Endothelial cell of umbilical vein (primary cell): ENCODE results near the gene ICAM1. TPM values are rescaled to one million over a fixed set of nuclear protein-coding genes. Genes with fewer than 3 reads are reported as not detected.

Source experiments
- BruUV-seq: library from RNA; stranded (reverse); fragments of 400-500 nt; replicated peaks from 2 replicates; lab custom pipeline; 2021; lab: Mats Ljungman, UMichigan
- CTCF ChIA-PET: fragments of 300-600, 350-600 bp; sonication (Branson Sonifier 250); formaldehyde crosslinking; loops from one replicate; lab custom pipeline; 2021; ENCODE audit warnings: antibody characterized with exemption, inconsistent platforms; lab: Charles Lee
- POLR2A ChIA-PET: fragments of 300-600, 350-600 bp; sonication (Branson Sonifier 250); formaldehyde crosslinking; loops from one replicate; lab custom pipeline; 2021; ENCODE audit warnings: antibody characterized with exemption, inconsistent platforms; lab: Charles Lee
- DNase-seq: peaks from one replicate; pipeline ENCODE4 v3.0.0-alpha.2; 2011; ENCODE audit warnings: low read depth, low spot score
- FAIRE-seq: peaks from 2 replicates; lab custom pipeline; 2011; peaks lifted over from hg19 to GRCh38; lab: Jason Lieb, UNC
- H2AFZ ChIP-seq: 2 replicates; pipeline ENCODE4 v1.6.0; 2012; ENCODE audit warnings: low read depth, low read length, control low read depth, inconsistent platforms
- H3K27ac ChIP-seq: 2 replicates; pipeline ENCODE4 v1.5.1; 2011; ENCODE audit warnings: low read depth, mild to moderate bottlenecking, control low read depth, low read length, moderate library complexity; ENCODE audit not compliant: insufficient read depth
- H3K27me3 ChIP-seq, 2 experiments: 2 replicates each; pipeline versions ENCODE4 v1.6.0 to v1.6.1; 2011; ENCODE audit warnings: low read length in 2 of 2, mixed read lengths in 1 of 2; ENCODE audit not compliant: control insufficient read depth in 2 of 2, insufficient read depth in 2 of 2
- H3K36me3 ChIP-seq, 2 experiments: 2 replicates in 1 of 2; 3 replicates in 1 of 2; pipeline ENCODE4 v1.5.1; 2011; ENCODE audit warnings: low read length in 2 of 2, mild to moderate bottlenecking in 1 of 2, moderate library complexity in 1 of 2; ENCODE audit not compliant: control insufficient read depth in 2 of 2, insufficient read depth in 2 of 2; ENCODE audit errors: extremely low read depth in 1 of 2
- H3K4me1 ChIP-seq: 3 replicates; pipeline ENCODE4 v1.5.1; 2011; ENCODE audit warnings: mild to moderate bottlenecking, low read length; ENCODE audit not compliant: control insufficient read depth, insufficient read depth; ENCODE audit errors: extremely low read depth
- H3K4me2 ChIP-seq: 2 replicates; pipeline ENCODE4 v1.6.1; 2011; ENCODE audit warnings: low read length, control low read depth, mixed read lengths; ENCODE audit not compliant: insufficient read depth
- H3K4me3 ChIP-seq, 3 experiments: fragments of 200-600 bp in 1 of 3; sonication (generic), shearing (Covaris generic) in 1 of 3; replicated peaks in 1 of 3; 2 replicates each; pipeline ENCODE4 v1.5.1; 2011 to 2016; ENCODE audit warnings: control low read depth in 3 of 3, low read length in 3 of 3, mild to moderate bottlenecking in 2 of 3, inconsistent platforms in 1 of 3, low read depth in 1 of 3, moderate library complexity in 1 of 3; ENCODE audit not compliant: insufficient read depth in 1 of 3
- H3K79me2 ChIP-seq: 2 replicates; pipeline ENCODE4 v1.6.0; 2012; ENCODE audit warnings: low read length, inconsistent platforms; ENCODE audit not compliant: control insufficient read depth, insufficient read depth
- H3K9ac ChIP-seq: replicated peaks from 2 replicates; pipeline ENCODE3; 2011; ENCODE audit warnings: low read length, control low read depth; ENCODE audit not compliant: insufficient read depth; ENCODE audit errors: extremely low read depth
- H3K9me1 ChIP-seq: replicated peaks from 3 replicates; pipeline ENCODE4 v1.6.0; 2011; ENCODE audit warnings: mild to moderate bottlenecking, low read length; ENCODE audit not compliant: control insufficient read depth, insufficient read depth; ENCODE audit errors: extremely low read depth
- H3K9me3 ChIP-seq: replicated peaks from 2 replicates; pipeline ENCODE4 v1.5.1; 2012; ENCODE audit warnings: low read length, inconsistent platforms; ENCODE audit not compliant: control insufficient read depth, insufficient read depth
- H4K20me1 ChIP-seq: replicated peaks from 2 replicates; pipeline ENCODE3; 2011; ENCODE audit warnings: mild to moderate bottlenecking, low read length; ENCODE audit not compliant: control insufficient read depth, insufficient read depth; ENCODE audit errors: extremely low read depth
- EZH2 ChIP-seq: IDR thresholded peaks from 2 replicates; pipeline ENCODE4 v1.6.1; 2012; ENCODE audit warnings: borderline replicate concordance, low read depth, mild to moderate bottlenecking, moderate library complexity, low read length, inconsistent platforms; ENCODE audit not compliant: severe bottlenecking
- FOS ChIP-seq: IDR thresholded peaks from 2 replicates; pipeline ENCODE4 v1.6.1; 2011; ENCODE audit warnings: mild to moderate bottlenecking, low read length, moderate library complexity, borderline replicate concordance; ENCODE audit not compliant: insufficient read depth
- GATA2 ChIP-seq: IDR thresholded peaks from 2 replicates; pipeline ENCODE4 v1.7.0; 2011; ENCODE audit warnings: low read depth, mild to moderate bottlenecking, moderate library complexity, mixed read lengths, low read length; ENCODE audit not compliant: insufficient read length, insufficient read depth
- JUN ChIP-seq: IDR thresholded peaks from 2 replicates; pipeline ENCODE4 v1.6.1; 2011; ENCODE audit warnings: borderline replicate concordance, low read depth; ENCODE audit not compliant: insufficient read length, insufficient read depth
- MAX ChIP-seq: IDR thresholded peaks from 2 replicates; pipeline ENCODE4 v1.6.1; 2011; ENCODE audit not compliant: insufficient read depth, insufficient read length
- MYC ChIP-seq: IDR thresholded peaks from one replicate; pipeline ENCODE4 v1.6.1; 2011; ENCODE audit warnings: mild to moderate bottlenecking, low read depth, low read length
- POLR2A ChIP-seq: IDR thresholded peaks from 2 replicates; pipeline ENCODE4 v1.6.1; 2012; ENCODE audit warnings: low read depth, mild to moderate bottlenecking, control low read depth, low read length
- POLR2AphosphoS5 ChIP-seq: IDR thresholded peaks from 2 replicates; pipeline ENCODE4 v1.6.1; 2012; ENCODE audit warnings: low read depth, mild to moderate bottlenecking, control low read depth, low read length, moderate library complexity; ENCODE audit not compliant: insufficient read depth
- dilution Hi-C: fragments of 300-500 bp; cut with MboI; formaldehyde crosslinking; loops from one replicate; pipeline ENCODE4 v1.15.0; 2019; ENCODE audit warnings: low sequenced_read_pairs; ENCODE audit not compliant: extremely low pct_ligation_motif_present
- intact Hi-C: fragments of 100-400 bp; cut with micrococcal nuclease; formaldehyde crosslinking; loops from one replicate; pipeline ENCODE4 v1.10.0; 2022
- polyA plus RNA-seq, 4 experiments: library from polyadenylated mRNA; depleted of rRNA in 3 of 4; stranded (reverse) in 3 of 4; unstranded in 1 of 4; fragments of >200 nt; gene quantifications; 2 replicates each; pipeline versions ENCODE4 v1.2.1 to v1.2.3, GENCODE V29; 2011 to 2012; ENCODE audit warnings: missing spikeins in 1 of 4
- total RNA-seq: library from RNA; stranded (reverse); gene quantifications from 2 replicates; pipeline ENCODE4 v1.2.3, GENCODE V29; 2021
- TF ChIP-seq, protein P1 (sequence below), 2 donors: IDR thresholded peaks; 1 replicate in 1 of 2; 2 replicates in 1 of 2; pipeline ENCODE4 v1.5.1; 2011; ENCODE audit warnings: low read length in 2 of 2, mild to moderate bottlenecking in 2 of 2, moderate library complexity in 2 of 2, control low read depth in 1 of 2, inconsistent platforms in 1 of 2, low read depth in 1 of 2; ENCODE audit not compliant: insufficient read depth in 1 of 2; ENCODE audit errors: extremely low read depth in 1 of 2

ICAM1 gene
- total and polyA plus RNA-seq, 2 donors (not counting 3 experiments of a cell fraction or from before 2014, with no cell fraction given) = 20.5 to 30.4 TPM

GRCh38 chr19:10284065-10284959 lies 13.4 kb downstream of the ICAM1 start:
- BruUV-seq = no TSS peak
- intact Hi-C loops (no loop called here), dilution Hi-C loops (no loop called here)
- Histone ChIP-seq H3K27me3 (peaks cover 0 to 4% of the 10 kb centered on the region in 2 experiments), H3K27ac (no peak overlapping the region), H3K4me3 (no peak overlapping the region), H3K9ac (no peak overlapping the region), H3K36me3 (peaks cover 0 to 4% of the 10 kb centered on the region in 2 experiments), H2AFZ (no peak overlapping the region), H4K20me1 (no peaks in the 10 kb centered on the region), H3K4me1 (peaks cover 12% of the 10 kb centered on the region), H3K9me3 (no peaks in the 10 kb centered on the region), H3K9me1 (no peaks in the 10 kb centered on the region), H3K4me2 (no peak overlapping the region), H3K79me2 (no peaks in the 10 kb centered on the region)
- CTCF ChIA-PET = interaction anchor here (1.5 to 4.1 kb wide), 3 partner anchors 13 to 105 kb away, joined by 4 to 14 read pairs (median 8); partner anchors contain the start of gene ICAM1
- POLR2A ChIA-PET = no interaction called here
- DNase-seq = no peak
- no peak for FAIRE-seq
- TF ChIP-seq MYC (no peak), POLR2A (no peak), POLR2AphosphoS5 (no peak), MAX (no peak), FOS (no peak), GATA2 (no peak), JUN (no peak), EZH2 (no peak)
- TF ChIP-seq, protein P1, sequence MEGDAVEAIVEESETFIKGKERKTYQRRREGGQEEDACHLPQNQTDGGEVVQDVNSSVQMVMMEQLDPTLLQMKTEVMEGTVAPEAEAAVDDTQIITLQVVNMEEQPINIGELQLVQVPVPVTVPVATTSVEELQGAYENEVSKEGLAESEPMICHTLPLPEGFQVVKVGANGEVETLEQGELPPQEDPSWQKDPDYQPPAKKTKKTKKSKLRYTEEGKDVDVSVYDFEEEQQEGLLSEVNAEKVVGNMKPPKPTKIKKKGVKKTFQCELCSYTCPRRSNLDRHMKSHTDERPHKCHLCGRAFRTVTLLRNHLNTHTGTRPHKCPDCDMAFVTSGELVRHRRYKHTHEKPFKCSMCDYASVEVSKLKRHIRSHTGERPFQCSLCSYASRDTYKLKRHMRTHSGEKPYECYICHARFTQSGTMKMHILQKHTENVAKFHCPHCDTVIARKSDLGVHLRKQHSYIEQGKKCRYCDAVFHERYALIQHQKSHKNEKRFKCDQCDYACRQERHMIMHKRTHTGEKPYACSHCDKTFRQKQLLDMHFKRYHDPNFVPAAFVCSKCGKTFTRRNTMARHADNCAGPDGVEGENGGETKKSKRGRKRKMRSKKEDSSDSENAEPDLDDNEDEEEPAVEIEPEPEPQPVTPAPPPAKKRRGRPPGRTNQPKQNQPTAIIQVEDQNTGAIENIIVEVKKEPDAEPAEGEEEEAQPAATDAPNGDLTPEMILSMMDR (IDR thresholded peaks at IDR 0.05; ENCODE audit: extremely low read depth in 1 of 2, insufficient read depth in 1 of 2, low read depth in 1 of 2, low read length in 2 of 2) = no peak
